Activated T-helper 17 cell treated with anti-CD3 and anti-CD28 coated beads, Interleukin-2, amount 50 U/mL, for 72 hours (primary cell): ENCODE data around the gene NUDT9. TPM values are rescaled to one million over a fixed set of nuclear protein-coding genes. Genes with fewer than 3 reads are reported as not detected.
"Not testable (repeated sequence)": the region's sequence is repeated elsewhere in the genome, so short reads cannot be mapped to it uniquely, and the experiment has no call there.

Experiments used
- ATAC-seq: fragments of 150-1000 bp; cut with Tn5 transposase; replicated peaks from 2 replicates; pipeline ENCODE4 v1.10.0; 2021; ENCODE audit warnings: mild to moderate bottlenecking, moderate library complexity
- H3K27ac Mint-ChIP-seq: one replicate; pipeline ENCODE4 v1.8.0; 2022; ENCODE audit warnings: mixed read lengths
- H3K27me3 Mint-ChIP-seq: one replicate; pipeline ENCODE4 v1.8.0; 2022; ENCODE audit warnings: mixed read lengths
- H3K36me3 Mint-ChIP-seq: one replicate; pipeline ENCODE4 v1.8.0; 2022; ENCODE audit warnings: low read depth, mild to moderate bottlenecking, mixed read lengths
- H3K4me1 Mint-ChIP-seq: one replicate; pipeline ENCODE4 v1.8.0; 2022; ENCODE audit warnings: mixed read lengths
- H3K4me3 Mint-ChIP-seq: one replicate; pipeline ENCODE4 v1.8.0; 2022; ENCODE audit warnings: mild to moderate bottlenecking, mixed read lengths
- H3K9me3 Mint-ChIP-seq: one replicate; pipeline ENCODE4 v1.8.0; 2022; ENCODE audit warnings: mixed read lengths
- total RNA-seq, 2 donors: library from RNA; stranded (reverse); gene quantifications; one replicate each; pipeline ENCODE4 v1.2.3, GENCODE V29; 2022

Gene NUDT9
- total RNA-seq, 2 donors from 2014 or later = 4.4 to 9.8 TPM

- H3K36me3 Mint-ChIP-seq = peaks cover 6% of the 10 kb centered on the region
- peak overlapping the region; percentile 99 for H3K4me3 Mint-ChIP-seq
- ATAC-seq = no peak
- no peaks in the 10 kb centered on the region for H3K9me3 Mint-ChIP-seq
- H3K27ac Mint-ChIP-seq = peak overlapping the region; percentile 98
- peaks cover 7% of the 10 kb centered on the region for H3K4me1 Mint-ChIP-seq
- no peaks in the 10 kb centered on the region for H3K27me3 Mint-ChIP-seq
Measured at GRCh38 chr4:87423317-87424098, 1.1 kb downstream of the NUDT9 start.

GRCh38 chr4:87424099-87424543 lies 1.7 kb downstream of the NUDT9 start:
- not testable (repeated sequence) for H3K9me3 Mint-ChIP-seq, H3K36me3 Mint-ChIP-seq, H3K4me1 Mint-ChIP-seq, ATAC-seq, H3K27me3 Mint-ChIP-seq
- Mint-ChIP-seq H3K27ac (peak overlapping the region; percentile 98), H3K4me3 (peak overlapping the region; percentile 99)

GRCh38 chr4:87425711-87426110 lies 3.3 kb downstream of the NUDT9 start:
- peaks cover 6% of the 10 kb centered on the region for H3K36me3 Mint-ChIP-seq
- H3K4me3 Mint-ChIP-seq = no peak overlapping the region
- no peak overlapping the region for H3K27ac Mint-ChIP-seq

DNA sequence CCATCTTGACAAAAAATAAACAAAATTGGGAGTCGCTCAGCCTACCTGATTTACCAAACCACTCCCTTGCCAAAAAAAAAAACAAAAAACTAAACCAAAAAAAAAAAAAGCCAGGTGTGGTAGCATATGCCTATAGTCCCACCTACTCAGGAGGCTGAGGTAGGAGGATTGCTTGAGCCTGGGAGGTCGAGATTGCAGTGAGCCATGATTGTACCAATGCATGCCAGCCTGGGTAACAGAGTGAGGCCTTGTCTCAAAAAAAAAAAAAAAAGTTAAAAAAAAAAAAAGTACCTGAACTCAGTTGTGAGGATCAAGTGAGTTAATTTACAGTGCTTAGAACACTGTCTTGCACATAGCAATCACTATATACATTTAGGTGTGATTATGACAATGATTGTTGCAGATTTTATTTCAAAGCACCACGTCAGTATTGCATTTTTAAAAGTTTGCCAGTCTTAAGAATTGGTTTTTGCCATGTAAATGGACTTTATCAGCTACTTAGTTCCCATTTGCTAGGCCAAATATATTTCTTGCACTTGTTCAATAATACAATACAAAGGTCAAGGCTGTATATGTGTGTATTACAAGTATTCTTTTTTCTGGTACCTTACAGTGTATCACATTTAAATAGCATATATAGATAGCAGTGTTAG lies 4.6 kb downstream of the NUDT9 start:
- H3K4me1 Mint-ChIP-seq = peaks cover 13% of the 10 kb centered on the region
- H3K27me3 Mint-ChIP-seq = no peaks in the 10 kb centered on the region
- H3K36me3 Mint-ChIP-seq = peaks cover 6% of the 10 kb centered on the region

More at GRCh38 chr4:87425711-87426110, 3.3 kb downstream of the NUDT9 start:
- Mint-ChIP-seq H3K9me3 (no peaks in the 10 kb centered on the region), H3K27me3 (no peaks in the 10 kb centered on the region), H3K4me1 (peaks cover 13% of the 10 kb centered on the region)
- no peak for ATAC-seq

GRCh38 chr4:87427518-87427868 lies 5.1 kb downstream of the NUDT9 start:
- no peak overlapping the region for H3K4me3 Mint-ChIP-seq
- peak overlapping the region; percentile 10 for H3K27ac Mint-ChIP-seq
- peaks cover 4% of the 10 kb centered on the region for H3K36me3 Mint-ChIP-seq

More for the DNA sequence above, 4.6 kb downstream of the NUDT9 start:
- peak overlapping the region; percentile 10 for H3K27ac Mint-ChIP-seq
- H3K4me3 Mint-ChIP-seq = no peak overlapping the region
- no peaks in the 10 kb centered on the region for H3K9me3 Mint-ChIP-seq
- no peak for ATAC-seq

GRCh38 chr4:87428979-87429378 lies 6.6 kb downstream of the NUDT9 start:
- no peaks in the 10 kb centered on the region for H3K36me3 Mint-ChIP-seq
- H3K27ac Mint-ChIP-seq = no peak overlapping the region
- no peak overlapping the region for H3K4me3 Mint-ChIP-seq
- no peak for ATAC-seq
- no peaks in the 10 kb centered on the region for H3K27me3 Mint-ChIP-seq
- no peaks in the 10 kb centered on the region for H3K9me3 Mint-ChIP-seq
- H3K4me1 Mint-ChIP-seq = peaks cover 11% of the 10 kb centered on the region

More at GRCh38 chr4:87427518-87427868, 5.1 kb downstream of the NUDT9 start:
- Mint-ChIP-seq H3K27me3 (no peaks in the 10 kb centered on the region), H3K9me3 (no peaks in the 10 kb centered on the region), H3K4me1 (peaks cover 16% of the 10 kb centered on the region)
- ATAC-seq = no peak

- Mint-ChIP-seq H3K4me3 (no peak overlapping the region), H3K27ac (no peak overlapping the region), H3K9me3 (no peaks in the 10 kb centered on the region), H3K36me3 (peaks cover 2% of the 10 kb centered on the region), H3K4me1 (peaks cover 11% of the 10 kb centered on the region), H3K27me3 (no peaks in the 10 kb centered on the region)
- ATAC-seq = no peak
Measured at GRCh38 chr4:87430038-87430437, 7.7 kb downstream of the NUDT9 start.

DNA sequence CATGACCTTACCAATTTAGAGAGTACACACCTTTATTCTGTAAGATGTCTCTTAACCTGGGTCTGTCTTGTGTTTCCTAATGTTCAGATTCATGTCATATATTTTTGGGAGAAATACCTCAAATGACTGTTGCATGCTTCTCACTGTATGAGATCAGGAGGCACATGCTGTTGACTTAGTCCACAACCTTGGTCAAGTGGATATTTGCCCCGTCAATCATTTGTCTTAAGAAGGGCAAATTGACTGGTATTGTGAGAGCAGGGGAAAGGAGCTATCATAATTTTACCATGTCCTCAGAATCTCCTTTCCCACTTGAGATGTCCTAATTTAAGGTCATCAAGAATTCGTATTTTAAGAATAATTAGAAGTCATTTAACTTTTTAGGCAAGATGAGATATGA lies 11.0 kb downstream of the NUDT9 start:
- H3K27me3 Mint-ChIP-seq = no peaks in the 10 kb centered on the region
- ATAC-seq = no peak
- no peak overlapping the region for H3K27ac Mint-ChIP-seq
- H3K4me1 Mint-ChIP-seq = peaks cover 11% of the 10 kb centered on the region
- peaks cover 31% of the 10 kb centered on the region for H3K36me3 Mint-ChIP-seq
- no peaks in the 10 kb centered on the region for H3K9me3 Mint-ChIP-seq
- H3K4me3 Mint-ChIP-seq = no peak overlapping the region

DNA sequence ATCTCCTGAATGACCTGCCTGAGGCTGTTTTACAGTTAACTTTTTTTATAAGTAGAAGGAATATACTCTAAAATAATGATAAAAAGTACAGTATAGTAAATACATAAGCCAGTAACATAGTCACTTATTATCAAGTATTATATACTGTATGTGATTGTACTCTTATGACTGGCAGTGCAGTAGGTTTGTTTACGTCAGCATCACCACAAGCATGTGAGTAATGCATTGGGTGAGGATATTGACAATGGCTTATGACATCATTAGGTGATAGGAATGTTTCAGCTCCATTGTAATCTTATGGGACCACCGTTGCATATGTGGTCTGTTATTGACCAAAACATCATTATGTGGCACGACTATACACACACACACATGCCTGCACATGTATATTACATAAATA lies 20.5 kb downstream of the NUDT9 start:
- Mint-ChIP-seq H3K27ac (no peak overlapping the region), H3K4me1 (no peaks in the 10 kb centered on the region)

GRCh38 chr4:87444741-87445140 lies 22.4 kb downstream of the NUDT9 start:
- Mint-ChIP-seq H3K4me1 (no peaks in the 10 kb centered on the region), H3K4me3 (no peak overlapping the region), H3K36me3 (peaks cover 64% of the 10 kb centered on the region), H3K9me3 (no peaks in the 10 kb centered on the region), H3K27me3 (no peaks in the 10 kb centered on the region), H3K27ac (no peak overlapping the region)
- no peak for ATAC-seq

More for the DNA sequence above, 20.5 kb downstream of the NUDT9 start:
- Mint-ChIP-seq H3K36me3 (peaks cover 76% of the 10 kb centered on the region), H3K9me3 (no peaks in the 10 kb centered on the region), H3K27me3 (no peaks in the 10 kb centered on the region), H3K4me3 (no peak overlapping the region)
- peak; percentile 26 for ATAC-seq

GRCh38 chr4:87445964-87446363 lies 23.6 kb downstream of the NUDT9 start:
- H3K27me3 Mint-ChIP-seq = no peaks in the 10 kb centered on the region
- H3K4me1 Mint-ChIP-seq = no peaks in the 10 kb centered on the region
- no peaks in the 10 kb centered on the region for H3K9me3 Mint-ChIP-seq
- ATAC-seq = no peak
- no peak overlapping the region for H3K4me3 Mint-ChIP-seq
- H3K27ac Mint-ChIP-seq = no peak overlapping the region
- peaks cover 64% of the 10 kb centered on the region for H3K36me3 Mint-ChIP-seq

DNA sequence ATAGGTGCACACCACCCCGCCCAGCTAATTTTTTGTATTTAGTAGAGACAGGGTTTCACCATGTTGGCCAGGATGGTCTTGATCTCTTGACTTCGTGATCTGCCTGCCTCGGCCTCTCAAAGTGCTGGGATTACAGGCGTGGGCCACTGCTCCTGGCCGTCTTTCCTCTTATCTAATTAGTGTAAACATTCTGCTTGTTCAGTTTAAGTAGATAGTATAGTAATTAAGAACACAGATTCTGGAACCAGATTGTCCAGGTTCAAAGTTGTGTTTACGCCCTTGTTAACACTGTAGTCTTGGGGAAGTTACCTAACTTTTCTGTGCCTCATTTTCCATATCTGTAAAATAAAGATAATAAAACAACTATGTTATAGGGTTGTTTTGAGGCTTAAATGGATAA lies 24.0 kb downstream of the NUDT9 start:
- ATAC-seq, H3K4me1 Mint-ChIP-seq: not testable (repeated sequence)

DNA sequence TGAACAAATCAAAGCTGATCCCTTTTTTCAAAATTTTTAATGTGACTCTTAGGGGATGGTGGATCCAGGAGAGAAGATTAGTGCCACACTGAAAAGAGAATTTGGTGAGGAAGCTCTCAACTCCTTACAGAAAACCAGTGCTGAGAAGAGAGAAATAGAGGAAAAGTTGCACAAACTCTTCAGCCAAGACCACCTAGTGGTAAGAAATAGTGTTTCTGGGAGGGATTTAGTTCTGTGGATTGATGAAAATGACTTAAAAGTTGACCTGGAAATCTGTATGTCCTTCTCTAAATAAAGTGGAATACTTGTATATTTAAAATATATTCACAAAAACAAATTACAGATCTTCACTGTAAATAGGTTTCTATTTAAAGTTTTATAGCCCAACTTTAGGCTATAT lies 29.2 kb downstream of the NUDT9 start:
- ATAC-seq = no peak
- Mint-ChIP-seq H3K27me3 (no peaks in the 10 kb centered on the region), H3K4me1 (no peaks in the 10 kb centered on the region), H3K27ac (no peak overlapping the region), H3K9me3 (no peaks in the 10 kb centered on the region), H3K4me3 (no peak overlapping the region), H3K36me3 (peaks cover 73% of the 10 kb centered on the region)

More for the DNA sequence above, 24.0 kb downstream of the NUDT9 start:
- not testable (repeated sequence) for H3K4me3 Mint-ChIP-seq, H3K27ac Mint-ChIP-seq, H3K27me3 Mint-ChIP-seq, H3K9me3 Mint-ChIP-seq
- peaks cover 64% of the 10 kb centered on the region for H3K36me3 Mint-ChIP-seq

GRCh38 chr4:87458913-87459312 lies 36.5 kb downstream of the NUDT9 start:
- Mint-ChIP-seq H3K36me3 (peaks cover 41% of the 10 kb centered on the region), H3K9me3 (no peaks in the 10 kb centered on the region), H3K27ac (no peak overlapping the region), H3K27me3 (no peaks in the 10 kb centered on the region), H3K4me3 (no peak overlapping the region), H3K4me1 (no peaks in the 10 kb centered on the region)
- no peak for ATAC-seq

GRCh38 chr4:87461281-87461700 lies 38.9 kb downstream of the NUDT9 start:
- Mint-ChIP-seq H3K9me3 (no peaks in the 10 kb centered on the region), H3K4me1 (no peaks in the 10 kb centered on the region), H3K4me3 (no peak overlapping the region), H3K27me3 (no peaks in the 10 kb centered on the region), H3K27ac (no peak overlapping the region), H3K36me3 (peaks cover 17% of the 10 kb centered on the region)
- ATAC-seq = no peak
